GM12872 (cell line): ENCODE measurements around the gene BRF1.

Source experiments
- TF ChIP-seq, protein P1 (sequence below): IDR thresholded peaks from 3 replicates; pipeline ENCODE4 v1.5.1; 2011; ENCODE audit warnings: low read depth, mild to moderate bottlenecking, low read length, moderate library complexity; ENCODE audit not compliant: insufficient read depth

Gene BRF1

DNA sequence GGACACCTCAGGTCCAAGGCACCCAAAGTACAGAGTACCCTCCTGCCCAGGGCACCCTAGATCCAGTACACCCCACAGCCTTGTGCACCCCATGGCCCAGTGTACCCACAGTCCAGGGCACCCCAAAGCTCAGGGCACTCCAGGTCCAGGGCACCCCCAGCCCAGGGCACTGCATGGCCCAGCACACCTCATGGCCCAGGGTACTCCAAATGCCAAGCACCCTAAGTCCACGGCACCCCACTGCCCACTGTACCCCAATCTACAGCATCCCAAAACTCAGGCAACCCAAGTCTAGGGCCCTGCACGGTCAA, 138.2 kb downstream of the BRF1 start:
- TF ChIP-seq, protein P1, sequence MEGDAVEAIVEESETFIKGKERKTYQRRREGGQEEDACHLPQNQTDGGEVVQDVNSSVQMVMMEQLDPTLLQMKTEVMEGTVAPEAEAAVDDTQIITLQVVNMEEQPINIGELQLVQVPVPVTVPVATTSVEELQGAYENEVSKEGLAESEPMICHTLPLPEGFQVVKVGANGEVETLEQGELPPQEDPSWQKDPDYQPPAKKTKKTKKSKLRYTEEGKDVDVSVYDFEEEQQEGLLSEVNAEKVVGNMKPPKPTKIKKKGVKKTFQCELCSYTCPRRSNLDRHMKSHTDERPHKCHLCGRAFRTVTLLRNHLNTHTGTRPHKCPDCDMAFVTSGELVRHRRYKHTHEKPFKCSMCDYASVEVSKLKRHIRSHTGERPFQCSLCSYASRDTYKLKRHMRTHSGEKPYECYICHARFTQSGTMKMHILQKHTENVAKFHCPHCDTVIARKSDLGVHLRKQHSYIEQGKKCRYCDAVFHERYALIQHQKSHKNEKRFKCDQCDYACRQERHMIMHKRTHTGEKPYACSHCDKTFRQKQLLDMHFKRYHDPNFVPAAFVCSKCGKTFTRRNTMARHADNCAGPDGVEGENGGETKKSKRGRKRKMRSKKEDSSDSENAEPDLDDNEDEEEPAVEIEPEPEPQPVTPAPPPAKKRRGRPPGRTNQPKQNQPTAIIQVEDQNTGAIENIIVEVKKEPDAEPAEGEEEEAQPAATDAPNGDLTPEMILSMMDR, result no peak

DNA sequence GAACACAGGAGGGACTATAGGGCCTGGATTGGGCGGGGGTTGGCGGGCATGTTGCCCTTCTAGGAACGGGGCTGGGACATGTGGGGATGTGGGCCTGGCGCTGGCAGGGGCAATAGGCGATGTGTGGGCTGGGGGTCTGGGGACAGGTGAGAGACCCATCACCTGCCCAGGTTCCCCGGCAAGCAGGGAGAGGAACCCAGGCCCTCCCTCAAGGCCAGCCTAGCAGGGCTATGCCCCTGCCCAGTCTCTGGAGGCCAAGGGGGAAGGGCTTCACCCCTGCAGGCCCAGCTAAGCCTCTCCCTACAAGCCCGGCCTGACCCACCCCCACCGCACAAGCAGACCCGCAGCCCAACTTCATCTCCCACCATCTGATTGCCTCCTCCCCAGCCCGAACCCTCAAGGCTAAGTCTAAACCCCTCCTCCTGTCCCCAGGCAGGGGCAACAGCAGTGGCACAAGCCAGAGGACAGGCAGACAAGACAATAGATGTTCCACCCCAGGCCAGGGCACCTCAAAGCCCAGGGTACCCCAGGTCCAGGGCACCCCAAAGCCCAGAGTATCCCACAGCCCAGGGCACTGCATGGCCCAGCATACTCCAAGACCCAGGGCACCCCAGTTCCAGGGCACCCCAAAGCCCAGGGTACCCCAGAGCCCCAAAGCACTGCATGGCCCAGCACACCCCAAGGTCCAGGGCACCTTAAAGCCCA, 138.7 kb downstream of the BRF1 start:
- TF ChIP-seq, protein P1, result no peak

DNA sequence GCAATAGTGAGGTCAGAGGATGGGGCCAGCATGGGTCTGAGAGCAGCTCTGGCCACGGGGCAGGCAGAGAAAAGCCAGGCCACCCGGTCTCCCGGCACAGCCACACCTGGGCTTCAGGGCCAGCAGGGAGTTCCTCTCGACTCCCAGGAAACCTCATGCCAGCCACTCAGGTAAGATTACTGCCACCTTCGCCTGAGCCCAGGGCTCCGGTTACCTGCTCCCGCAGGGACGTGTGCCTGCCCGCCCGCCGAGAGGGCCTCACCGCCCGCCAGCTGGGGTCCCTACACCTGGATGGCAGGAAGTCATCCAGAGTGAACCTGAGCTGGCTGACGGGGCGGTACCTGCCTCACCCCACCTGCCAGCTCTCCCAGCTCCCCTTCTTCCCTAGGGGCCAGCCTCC, 139.5 kb downstream of the BRF1 start:
- TF ChIP-seq, protein P1, result no peak

DNA sequence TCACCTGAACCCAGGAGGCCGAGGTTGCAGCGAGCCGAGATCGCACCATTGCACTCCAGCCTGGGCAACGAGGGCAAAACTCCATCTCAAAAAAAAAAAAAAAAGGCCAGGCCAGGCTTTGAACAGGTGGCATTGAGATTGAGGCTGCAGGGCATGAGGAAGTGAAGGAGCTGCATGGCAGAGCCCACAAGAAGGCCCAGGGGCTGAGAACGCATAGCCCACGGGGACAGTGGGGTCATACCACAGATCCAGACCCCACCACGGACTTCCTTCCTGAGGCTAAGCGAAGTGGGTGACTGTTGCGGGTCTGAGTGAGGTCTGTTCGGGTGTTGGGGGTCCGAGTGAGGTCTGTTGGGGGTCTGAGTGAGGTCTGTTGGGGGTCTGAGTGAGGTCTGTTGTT, 140.0 kb downstream of the BRF1 start:
- TF ChIP-seq, protein P1, result no peak

DNA sequence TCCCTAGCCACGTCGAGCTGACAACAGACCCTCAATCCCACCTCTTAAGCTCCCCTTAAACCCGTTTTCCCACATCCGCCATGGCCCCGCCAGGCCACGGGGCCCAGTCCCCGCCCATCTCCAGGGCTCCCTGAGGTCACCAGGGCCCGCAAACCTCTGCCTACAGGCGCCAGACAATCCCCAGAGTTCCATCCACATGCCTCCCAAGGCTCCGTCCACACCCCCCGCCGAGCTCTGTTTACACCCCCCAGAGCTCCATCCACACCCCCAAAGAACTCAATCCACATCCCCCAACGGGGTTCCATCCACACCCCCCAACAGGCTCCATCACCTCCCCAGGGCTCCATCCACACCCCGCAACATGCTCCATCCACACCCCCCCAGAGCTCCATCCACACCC, 141.5 kb downstream of the BRF1 start:
- TF ChIP-seq, protein P1, result no peak
